ENCODE data around the gene MON1A.
"Not testable (repeated sequence)": the region's sequence is repeated elsewhere in the genome, so short reads cannot be mapped to it uniquely, and the experiment has no call there.

Gene MON1A

GRCh38 chr3:49916686-49917085 lies 12.9 kb downstream of the MON1A start:
- DNase-seq, result no peak

DNA sequence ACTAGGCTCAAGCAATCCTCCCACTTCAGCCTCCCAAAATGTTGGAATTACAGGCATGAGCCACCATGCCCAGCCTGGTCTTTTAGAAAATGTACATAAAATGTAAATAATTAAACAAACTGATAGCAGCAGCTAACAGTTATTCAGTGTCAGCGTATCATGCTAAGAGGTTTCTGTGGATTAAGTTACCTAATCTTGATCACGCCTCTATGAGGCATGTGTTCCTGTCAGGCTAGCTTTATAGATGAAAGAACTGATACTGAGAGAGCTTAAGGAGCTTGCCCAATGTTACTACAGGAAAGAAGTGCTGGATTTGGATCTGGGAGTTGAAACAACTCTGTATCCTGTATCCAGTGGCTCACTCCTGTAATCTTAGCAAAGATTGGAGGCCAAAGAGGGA lies 14.7 kb downstream of the MON1A start:
- DNase-seq, result no peak

DNA sequence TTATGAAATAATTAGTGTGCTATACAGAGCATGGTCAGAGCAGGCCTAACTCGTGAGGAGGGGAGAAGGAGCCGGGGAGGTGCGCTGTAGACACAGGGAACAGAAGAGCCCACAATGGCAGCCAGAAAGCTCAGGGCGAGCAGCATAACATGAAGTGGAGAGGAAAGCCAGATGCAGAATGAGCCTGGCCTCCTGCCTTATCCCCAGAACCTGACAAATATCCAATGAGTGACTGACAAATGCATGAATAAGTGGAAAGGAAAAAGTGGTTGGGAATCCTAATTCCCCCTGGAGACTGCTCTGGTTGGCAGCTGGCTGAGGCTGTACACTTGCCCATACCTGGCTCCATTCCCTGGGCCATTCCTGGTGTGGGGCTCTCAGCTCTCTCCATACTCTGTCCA lies 16.7 kb downstream of the MON1A start:
- DNase-seq, result no peak

DNA sequence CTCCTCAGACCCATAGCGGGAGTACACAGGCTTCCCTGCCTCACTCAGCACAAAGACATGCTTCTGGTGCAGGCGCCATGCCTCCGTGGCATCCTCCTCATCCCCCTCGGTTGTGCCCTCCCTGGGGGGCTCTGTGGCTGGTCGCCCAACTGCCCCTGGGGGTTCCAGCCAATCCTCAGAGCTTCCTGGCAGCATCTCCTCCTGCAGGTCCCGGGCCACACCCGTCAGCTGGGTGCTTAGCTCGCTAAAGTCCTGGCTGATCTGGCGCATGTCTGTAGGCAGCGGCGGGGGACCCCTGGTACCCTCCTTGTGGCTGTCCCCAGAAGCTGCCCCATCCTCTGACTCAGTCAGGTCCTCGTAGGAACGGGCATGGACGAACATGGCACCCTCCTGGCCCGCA lies 18.0 kb downstream of the MON1A start:
- DNase-seq, result no peak

GRCh38 chr3:49911124-49911420 lies 18.5 kb downstream of the MON1A start:
- no peak for DNase-seq

DNA sequence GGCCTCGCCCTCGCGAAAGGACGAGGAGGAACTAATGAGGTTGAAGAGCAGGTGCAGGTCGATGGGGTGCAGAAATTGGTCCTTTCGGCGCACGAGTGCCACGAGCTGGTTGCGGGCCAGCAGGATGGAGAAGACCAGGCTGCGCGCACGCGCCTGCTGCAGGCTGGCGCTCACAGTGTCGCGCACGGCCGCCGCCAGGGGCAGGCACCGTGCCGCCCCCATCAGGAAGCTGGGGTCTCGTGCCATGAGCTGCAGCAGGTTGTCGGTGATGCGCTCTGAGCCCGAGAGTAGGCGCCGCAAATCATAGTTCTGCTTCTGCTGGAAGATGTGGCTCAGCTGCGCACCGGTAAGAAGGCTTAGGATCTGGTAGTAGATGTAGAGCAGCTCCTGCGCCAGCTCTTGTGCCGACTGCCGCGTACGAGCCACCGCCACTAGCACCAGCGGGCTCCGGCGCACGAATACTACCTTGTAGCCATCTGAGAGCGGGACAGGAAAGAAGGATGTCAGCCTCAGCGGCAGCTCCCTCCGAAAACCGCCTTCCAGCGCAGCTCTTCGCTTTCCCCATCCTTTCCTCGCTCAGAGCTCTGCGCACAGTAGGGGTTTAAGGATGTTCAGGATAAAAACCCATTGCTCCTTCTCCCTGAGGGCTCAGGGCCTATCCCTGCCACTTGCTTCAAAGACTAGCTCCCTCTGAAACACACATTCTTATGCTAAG lies 19.0 kb downstream of the MON1A start:
- DNase-seq, result no peak

DNA sequence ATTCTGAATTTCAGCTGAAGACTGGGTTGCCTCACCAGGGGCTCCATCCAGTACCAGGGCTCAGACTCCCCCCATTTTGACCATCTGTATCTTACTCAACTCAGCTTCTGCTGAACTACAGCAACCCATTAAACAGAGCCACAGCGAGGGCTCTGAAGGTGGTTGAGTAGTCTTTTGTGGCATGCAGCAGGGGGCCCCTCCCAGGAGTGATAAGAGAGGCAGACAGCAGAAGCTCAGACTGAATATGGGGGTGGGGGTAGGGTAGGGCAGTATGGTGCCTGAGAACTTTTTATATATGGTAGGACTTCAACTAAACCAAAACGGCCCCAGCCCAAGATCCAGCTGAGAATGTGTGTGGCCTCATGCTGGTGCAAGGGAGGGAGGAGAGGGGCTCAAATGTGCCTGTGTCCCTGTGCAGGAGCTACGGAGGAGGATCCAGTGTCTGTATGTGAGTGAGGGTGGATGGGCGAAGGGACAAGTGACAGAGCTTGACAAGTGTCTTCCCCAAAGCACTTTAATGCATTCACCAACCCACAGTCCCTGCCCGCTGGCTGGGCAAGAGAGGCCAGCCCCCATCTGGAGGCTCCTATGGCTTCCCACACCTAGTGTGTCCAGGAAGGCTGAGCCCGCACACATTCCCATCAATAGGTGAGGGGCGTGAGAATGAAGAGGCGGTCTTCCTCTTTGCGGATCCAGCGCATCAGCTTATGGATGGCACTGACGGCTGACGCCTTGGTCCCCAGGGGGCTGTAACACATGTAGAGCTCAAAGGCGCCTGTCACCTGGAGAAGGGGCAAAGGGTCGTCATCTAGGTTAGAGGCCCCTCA lies 21.0 kb downstream of the MON1A start:
- DNase-seq, result no peak

DNA sequence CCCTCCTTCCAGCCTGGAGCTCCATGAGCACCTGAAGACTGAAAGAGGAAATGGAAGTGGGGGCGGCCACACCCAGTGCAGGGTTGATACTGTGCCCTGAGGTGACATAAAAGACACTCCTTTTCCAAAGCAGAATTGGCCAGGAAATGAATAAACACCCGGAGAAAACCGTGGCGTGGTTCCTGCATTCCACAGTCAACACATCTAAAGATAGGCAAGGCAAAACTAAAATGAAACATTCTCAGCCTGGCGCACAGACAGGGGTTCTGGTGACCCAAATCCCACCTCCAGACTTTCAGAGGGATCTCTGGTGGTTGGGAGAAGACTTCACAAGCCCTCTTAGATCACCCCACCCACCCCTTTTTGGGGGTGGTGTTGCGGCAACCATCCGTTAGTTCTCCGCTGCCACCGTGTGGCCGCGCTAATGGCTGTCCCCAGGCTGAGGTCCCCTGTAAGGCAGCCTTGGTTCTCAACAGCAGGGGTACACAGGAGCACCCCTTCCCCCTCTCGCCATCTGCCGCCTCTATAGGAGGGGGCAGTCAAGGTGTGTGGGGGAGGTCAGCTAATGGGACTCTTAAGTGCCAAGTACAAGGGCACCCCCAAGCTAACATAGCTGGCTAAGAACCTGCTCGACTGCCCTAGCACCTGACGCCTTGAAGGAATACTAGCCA lies 23.4 kb downstream of the MON1A start:
- DNase-seq, result peak; percentile 1

- not testable (repeated sequence) for DNase-seq
These were observed 25.2 kb downstream of the MON1A start for GRCh38 chr3:49904448-49904847.

GRCh38 chr3:49903451-49904424 lies 25.9 kb downstream of the MON1A start, which contains the start of gene MST1R:
MST1R (minus strand) TSS chr3:49903873; CDS start chr3:49903609, 264 bp downstream.
- DNase-seq, result no peak

DNA sequence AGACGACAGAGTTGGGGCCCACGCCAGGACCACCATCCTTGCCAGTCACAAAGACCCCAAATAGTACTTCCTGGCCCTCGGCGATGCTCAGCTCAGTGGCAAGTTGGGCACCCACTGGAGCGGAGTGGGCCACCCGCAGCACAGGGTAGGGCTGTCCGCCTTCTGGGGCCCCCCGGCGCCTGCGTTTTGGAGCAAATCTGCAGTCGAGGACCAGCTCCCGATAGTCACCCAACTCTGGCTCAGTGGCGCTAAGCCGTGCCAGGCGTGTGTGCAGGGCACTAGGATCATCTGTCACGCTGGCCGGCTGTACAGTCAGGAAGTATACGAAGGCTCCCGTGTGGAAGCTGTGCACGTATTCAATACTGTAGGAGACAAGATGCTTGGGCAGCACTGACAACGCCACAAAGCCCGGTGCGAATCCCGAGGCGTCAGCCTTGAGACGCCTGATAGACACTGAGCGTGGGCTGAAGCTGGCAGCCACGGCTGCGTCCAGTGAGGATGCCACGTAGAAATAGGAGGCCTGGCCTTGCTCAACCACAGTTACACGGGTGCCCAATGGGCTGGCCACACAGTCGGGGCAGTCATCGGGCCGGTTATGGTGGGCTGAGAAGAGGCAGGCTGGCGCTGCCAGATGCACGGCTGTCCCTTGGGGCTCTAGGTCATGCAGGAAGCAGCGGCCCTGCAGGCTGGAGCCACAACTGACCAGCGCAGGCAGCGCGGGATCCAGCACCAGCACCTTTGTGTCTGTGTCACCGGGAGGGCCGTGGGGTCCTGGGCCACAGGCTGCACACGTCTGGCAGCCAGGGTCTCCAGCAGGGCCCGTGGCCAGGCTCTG lies 26.9 kb downstream of the MON1A start:
- DNase-seq, result no peak

DNA sequence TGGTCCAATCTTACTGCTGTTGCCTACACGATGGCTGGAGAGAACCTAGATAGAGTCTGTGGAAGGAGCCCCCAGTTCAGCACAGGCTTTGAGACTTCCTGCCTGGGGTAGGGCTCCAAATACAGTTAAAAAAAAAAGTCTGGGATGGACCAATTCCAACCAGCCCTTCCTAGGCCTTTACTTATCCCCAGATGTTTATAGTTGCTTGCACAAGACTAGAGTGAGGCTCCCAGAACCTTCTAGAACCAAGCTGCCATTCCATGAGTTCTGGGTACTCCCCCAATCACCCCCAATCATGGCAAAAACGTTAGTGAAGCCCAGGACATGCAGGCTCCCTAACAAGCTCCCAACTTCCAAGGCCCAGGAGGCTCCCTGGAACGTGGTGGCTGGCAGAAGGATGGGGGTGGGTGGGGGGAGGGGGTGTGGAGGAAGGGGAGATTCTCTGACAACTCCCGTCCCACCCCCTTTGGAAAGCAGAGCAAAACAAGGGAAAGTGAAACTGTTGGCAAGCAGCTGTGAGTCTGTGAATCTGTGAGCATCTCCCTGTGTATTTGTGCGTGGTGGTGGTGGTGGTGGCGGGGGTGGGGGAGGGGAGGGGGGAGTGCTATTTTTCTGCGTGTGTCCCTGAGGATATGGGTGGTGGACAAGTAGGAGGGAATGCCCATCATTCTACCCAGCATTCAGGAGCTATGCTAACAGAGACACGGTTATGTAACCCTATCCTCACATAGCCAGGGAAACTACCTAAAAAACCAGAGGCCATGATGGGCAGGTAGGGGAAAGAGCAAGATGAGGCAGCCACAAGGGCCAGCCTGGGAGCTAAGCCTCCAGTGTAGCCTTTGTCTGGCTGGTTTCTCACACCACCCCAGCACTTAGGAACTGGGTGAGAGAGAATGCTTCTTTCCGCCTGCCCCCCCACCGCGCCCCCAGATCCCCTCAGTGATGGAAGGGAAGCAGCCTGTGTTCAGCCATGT lies 28.0 kb downstream of the MON1A start:
- no peak for DNase-seq

DNA sequence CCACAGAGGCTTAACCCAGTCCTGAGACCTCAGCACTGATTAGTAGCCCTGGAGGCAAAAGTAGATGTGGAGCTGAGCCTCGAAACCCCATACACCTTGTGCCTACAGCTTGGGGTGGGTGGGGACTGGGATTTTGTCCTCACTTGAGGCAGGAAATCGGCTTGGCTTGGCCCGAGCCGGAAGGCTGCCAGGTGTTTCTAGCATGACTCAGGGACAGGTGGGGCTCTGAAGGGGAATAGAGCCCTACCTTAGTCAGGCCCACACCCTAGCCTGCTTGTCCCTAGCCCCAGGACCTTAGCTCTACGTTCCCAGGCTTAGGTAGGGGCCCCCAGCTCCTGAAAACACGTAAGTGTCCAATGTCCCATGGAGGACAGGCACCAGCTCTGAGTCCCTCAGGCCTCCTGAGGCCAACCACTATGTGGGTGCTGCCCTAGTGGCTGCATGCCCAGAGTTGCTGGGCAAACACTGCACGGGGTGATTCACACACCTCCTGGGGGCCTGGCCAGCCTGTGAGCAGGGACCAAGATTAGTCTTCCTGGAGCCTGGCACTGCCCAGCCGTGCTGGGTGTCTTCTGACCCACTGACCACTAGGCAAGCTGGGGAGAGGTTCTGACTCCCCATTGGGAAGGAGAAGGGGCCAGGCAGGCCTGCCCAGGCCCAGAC lies 29.0 kb downstream of the MON1A start:
- no peak for DNase-seq

DNA sequence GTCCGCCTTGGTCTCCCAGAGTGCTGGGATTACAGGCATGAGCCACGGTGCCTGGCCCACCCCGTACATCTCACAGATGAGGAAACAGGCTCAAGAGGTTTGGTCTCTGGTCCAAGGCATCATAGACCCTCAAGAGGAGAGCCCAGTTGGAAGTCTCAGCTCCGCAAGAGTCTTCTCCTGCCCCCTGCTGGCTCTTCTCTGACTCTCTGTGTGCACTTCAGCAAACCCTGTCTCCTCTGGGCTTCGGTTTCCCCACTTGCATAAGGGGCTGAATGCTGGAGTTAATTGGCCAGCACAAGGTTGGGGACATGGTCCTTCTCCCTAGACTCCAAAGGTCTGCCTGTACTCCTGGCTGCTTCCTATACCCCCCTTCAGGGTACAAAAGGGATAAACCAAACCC lies 29.8 kb downstream of the MON1A start:
- DNase-seq, result peak; percentile 0

- no peak for DNase-seq
These were observed 30.6 kb downstream of the MON1A start for GRCh38 chr3:49898991-49899390.

DNA sequence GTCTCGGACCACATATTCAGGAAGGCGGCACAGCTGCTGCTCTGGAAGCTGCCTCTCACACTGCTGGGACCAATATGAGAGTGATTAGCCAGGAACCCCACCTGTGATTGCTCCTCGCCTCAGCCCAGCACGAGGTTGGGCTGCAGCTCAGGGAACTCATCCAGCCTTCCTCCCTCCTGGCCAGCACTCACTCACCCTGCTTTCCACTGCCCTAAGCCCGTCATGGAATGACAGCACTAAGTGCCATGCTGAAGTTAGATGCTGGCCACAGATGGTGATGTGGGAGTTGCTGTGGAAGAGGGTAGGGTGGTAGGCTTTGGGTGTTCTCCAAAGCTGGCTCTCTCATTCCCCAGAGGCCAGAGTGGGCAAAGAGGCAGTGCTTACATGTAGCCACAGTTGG lies 33.3 kb downstream of the MON1A start:
- no peak for DNase-seq

DNA sequence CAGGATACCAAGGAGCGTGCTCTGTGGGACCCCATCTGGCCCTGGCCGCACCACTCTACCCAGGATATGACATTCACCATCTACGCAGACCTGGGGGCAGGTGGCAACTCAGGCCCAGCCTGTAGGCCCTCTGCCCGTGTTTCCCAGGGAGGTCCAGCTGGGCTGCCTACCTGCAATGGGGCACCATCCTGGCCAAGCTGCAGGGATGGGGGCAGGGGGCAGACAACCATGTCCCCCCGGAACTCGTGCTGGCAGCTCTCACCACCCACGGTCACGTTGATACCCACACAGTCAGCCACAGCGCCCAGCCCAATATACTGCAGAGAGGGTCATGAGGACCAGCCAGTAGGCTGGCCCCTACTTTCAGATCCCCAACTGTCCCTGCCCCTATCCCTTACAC lies 33.8 kb downstream of the MON1A start:
- DNase-seq, result no peak

DNA sequence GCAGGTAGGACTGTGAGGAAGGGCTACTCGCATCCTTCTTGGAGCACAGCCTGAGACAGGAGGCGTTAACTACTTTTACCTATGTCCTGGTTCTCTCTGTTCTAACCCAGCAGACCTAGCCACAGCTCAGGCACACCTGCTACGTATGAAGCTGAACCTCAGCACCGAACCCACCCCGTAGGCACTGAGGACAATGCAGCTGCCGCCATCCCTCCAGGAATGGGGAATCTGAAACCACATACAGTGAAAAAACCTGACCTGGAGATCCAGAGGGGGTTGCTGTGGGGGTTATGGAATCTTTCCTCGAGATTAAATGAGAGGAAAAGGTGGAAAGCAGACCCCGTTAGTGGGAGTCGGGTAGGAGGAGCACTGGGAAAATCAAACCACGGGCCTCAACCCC lies 40.3 kb downstream of the MON1A start:
- DNase-seq, result no peak

- DNase-seq, result no peak
These were observed 42.7 kb downstream of the MON1A start for GRCh38 chr3:49886922-49887265.

DNA sequence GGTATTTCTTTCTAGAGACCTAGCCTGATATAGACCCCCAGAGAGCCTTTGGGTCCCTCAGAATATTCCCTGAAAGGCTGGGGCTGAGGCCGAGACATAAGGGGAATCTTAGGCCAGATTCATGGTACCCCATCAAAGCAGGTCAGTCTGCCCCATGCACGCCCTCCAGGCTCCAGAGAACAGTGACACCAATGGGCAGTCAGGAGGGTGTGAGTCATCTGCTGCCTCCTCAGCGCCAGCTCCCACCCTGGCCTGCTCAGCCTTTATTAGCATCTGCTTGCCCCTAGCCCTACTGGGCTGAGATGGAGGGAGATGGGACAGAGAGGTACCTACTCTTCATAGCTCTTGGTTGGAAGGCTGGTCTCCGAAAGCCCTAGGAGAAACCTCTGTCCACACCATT lies 45.6 kb downstream of the MON1A start:
- no peak for DNase-seq
